WI38 (cell line): ENCODE data around the gene SNX9.
"Not testable (repeated sequence)": the region's sequence is repeated elsewhere in the genome, so short reads cannot be mapped to it uniquely, and the experiment has no call there.

ENCODE experiments used
- H3K4me3 ChIP-seq: 2 replicates; pipeline ENCODE4 v1.5.1; 2011; ENCODE audit warnings: low read depth, mild to moderate bottlenecking, control low read depth, low read length
- TF ChIP-seq, protein P1 (sequence below): IDR thresholded peaks from 2 replicates; pipeline ENCODE4 v1.5.1; 2012; ENCODE audit warnings: low read depth, mild to moderate bottlenecking, control low read depth, low read length

Gene SNX9

DNA sequence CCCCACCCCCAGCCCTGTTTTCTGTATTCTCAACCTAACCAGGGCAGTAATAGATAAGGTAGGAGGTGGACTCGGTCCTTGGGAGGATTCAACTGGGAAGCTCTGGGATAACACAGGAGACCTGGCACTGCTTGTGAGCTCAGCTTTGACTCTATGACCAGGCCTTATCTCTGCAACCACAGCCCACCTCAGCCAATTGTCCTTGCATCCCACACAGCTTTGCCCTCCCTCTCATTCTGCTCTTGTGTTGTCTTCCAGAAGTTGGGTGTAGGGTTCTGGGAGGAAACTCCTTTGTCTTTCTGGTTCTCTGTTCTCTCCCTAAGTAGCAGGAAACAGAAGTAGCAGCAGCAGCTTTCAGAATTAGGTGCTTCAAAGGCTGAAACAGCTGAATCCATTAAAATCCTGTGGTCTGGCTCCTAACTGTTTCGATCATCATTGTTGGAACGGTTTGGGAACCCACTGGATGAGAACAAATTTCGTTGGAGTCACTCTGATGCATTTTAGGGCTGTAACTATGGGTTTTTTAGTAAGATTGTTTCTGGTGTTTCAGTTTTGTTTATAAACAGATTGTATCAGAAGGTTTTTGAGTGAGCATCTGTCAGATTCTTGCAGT is 32.4 kb upstream of the SNX9 start:
- no peak overlapping the region for H3K4me3 ChIP-seq
- TF ChIP-seq, protein P1, sequence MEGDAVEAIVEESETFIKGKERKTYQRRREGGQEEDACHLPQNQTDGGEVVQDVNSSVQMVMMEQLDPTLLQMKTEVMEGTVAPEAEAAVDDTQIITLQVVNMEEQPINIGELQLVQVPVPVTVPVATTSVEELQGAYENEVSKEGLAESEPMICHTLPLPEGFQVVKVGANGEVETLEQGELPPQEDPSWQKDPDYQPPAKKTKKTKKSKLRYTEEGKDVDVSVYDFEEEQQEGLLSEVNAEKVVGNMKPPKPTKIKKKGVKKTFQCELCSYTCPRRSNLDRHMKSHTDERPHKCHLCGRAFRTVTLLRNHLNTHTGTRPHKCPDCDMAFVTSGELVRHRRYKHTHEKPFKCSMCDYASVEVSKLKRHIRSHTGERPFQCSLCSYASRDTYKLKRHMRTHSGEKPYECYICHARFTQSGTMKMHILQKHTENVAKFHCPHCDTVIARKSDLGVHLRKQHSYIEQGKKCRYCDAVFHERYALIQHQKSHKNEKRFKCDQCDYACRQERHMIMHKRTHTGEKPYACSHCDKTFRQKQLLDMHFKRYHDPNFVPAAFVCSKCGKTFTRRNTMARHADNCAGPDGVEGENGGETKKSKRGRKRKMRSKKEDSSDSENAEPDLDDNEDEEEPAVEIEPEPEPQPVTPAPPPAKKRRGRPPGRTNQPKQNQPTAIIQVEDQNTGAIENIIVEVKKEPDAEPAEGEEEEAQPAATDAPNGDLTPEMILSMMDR: no peak

GRCh38 chr6:157791450-157791849 is 31.6 kb upstream of the SNX9 start:
- H3K4me3 ChIP-seq: no peak overlapping the region
- TF ChIP-seq, protein P1: no peak

- H3K4me3 ChIP-seq: no peak overlapping the region
- TF ChIP-seq, protein P1: no peak
Observed at GRCh38 chr6:157792671-157793070, 30.4 kb upstream of the SNX9 start.

DNA sequence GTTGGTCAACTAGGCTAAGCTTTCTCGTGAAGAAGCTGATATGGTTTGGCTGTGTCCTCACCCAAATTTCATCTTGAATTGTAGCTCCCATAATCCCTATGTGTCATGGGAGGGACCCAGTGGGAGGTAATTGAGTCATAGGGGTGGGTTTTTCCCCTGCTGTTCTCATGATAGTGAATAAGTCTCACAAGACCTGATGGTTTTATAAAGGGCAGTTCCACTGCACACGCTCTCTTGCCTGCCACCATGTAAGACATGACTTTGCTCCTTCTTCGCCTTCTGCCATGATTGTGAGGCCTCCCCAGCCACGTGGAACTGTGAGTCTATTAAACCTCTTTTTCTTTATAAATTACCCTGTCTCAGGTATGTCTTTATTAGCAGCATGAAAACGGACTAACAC is 29.0 kb upstream of the SNX9 start:
- H3K4me3 ChIP-seq: not testable (repeated sequence)

- TF ChIP-seq, protein P1: no peak
- no peak overlapping the region for H3K4me3 ChIP-seq
Observed at GRCh38 chr6:157795841-157796240, 27.2 kb upstream of the SNX9 start.

DNA sequence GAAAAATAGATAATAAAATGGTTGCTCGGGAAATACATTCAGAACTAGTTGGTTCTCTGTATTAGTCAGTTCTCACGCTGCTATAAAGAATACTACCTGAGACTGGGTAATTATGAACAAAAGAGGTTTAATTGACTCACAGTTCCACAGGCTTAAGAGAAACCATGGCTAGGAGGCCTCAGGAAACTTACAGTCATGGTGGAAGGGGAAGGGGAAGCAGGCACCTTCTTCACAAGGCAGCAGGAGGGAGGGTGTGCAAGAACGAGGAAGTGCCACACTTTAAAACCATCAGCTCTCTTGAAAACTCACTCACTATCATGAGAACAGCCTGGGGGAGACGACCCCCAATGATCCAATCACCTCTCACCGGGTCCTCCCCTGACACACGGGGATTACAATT is 24.2 kb upstream of the SNX9 start:
- no peak overlapping the region for H3K4me3 ChIP-seq
- TF ChIP-seq, protein P1: no peak

DNA sequence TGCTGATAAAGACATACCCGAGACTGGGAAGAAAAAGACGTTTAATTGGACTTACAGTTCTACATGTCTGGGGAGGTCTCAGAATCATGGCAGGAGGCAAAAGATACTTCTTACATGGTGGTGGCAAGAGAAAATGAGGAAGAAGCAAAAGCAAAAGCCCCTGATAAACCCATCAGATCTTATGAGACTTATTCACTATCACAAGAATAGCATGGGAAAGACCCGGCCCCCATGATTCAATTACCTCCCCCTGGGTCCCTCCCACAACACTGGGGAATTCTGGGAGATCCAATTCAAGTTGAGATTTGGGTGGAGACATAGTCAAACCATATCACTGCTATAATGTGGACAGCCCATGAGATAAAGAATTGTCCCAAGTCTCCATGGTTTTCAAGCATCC is 23.5 kb upstream of the SNX9 start:
- H3K4me3 ChIP-seq: not testable (repeated sequence)

- H3K4me3 ChIP-seq: no peak overlapping the region
- TF ChIP-seq, protein P1: no peak
Observed at GRCh38 chr6:157800420-157801237, 22.4 kb upstream of the SNX9 start.
